ENCODE results near the gene ZDHHC11. TPM values are rescaled to one million over a fixed set of nuclear protein-coding genes. Genes with fewer than 3 reads are reported as not detected.
"Not testable (repeated sequence)": the region's sequence is repeated elsewhere in the genome, so short reads cannot be mapped to it uniquely, and the experiment has no call there.

The ZDHHC11 gene
- total RNA-seq, 1 donor from 2014 or later, result 7.2 TPM

DNA sequence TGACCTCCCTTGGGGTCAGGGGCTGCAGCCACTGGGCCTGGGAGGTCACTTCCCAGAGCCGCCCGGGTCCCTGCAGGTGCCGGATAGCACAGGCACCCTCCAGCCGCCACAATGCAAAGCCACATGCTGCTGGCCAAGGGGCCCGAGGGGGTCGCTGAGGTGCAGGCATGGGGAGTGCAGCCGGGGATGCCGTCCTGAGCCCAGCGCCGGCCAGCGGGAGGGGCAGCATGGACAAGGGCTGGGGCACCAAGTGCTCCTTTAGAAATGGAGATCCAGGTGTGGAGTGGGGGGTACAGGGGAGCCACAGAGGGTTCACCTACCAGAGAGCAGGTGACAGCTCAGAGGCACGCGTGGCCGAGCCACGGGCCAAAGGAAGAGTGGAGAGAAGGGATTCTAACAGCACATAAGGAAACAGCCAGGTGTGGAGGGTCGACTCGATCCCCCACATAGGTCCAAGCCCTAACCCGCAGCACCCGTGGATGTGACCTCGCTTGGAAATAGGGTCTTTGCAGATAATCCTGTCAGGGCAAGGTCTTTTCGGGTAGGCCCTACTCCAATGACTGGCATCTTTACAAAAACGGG is 90.9 kb downstream of the ZDHHC11 start:
- DNase-seq, result no peak

DNA sequence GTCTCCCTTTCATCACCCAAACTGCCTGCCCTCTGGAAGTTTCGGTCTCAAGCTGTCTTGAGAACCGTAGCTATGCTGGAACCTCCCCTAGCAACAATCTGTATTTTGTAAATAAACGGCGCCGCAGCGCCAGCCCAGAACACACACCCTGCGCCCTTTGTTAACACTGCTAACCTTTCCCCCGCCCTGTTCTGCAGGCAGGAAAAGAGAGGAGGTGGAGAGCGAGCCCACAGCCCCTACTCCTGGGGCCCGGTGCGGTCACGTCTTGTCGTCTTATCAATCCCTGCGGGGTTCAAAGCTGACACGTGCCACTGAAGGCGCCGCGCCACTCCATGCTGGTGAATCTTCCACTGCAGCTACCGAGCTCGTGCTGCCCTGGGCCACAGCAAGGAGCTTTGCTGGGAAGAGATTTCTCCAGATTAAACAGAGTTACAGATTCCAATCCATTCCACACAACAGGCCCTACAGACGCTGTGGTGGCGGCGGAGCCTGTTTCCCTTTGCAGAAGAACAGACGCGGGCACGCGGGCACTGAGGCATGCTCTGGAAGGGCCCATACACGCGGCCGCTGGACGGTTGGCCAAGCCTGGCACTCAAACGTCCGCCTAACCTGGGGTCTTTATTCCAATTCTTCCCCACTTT is 91.6 kb downstream of the ZDHHC11 start:
- no peak for DNase-seq

- DNase-seq, result no peak
These were observed 92.1 kb downstream of the ZDHHC11 start for GRCh38 chr5:758698-759053.

GRCh38 chr5:757931-758697 is 92.7 kb downstream of the ZDHHC11 start:
- no peak for DNase-seq

DNA sequence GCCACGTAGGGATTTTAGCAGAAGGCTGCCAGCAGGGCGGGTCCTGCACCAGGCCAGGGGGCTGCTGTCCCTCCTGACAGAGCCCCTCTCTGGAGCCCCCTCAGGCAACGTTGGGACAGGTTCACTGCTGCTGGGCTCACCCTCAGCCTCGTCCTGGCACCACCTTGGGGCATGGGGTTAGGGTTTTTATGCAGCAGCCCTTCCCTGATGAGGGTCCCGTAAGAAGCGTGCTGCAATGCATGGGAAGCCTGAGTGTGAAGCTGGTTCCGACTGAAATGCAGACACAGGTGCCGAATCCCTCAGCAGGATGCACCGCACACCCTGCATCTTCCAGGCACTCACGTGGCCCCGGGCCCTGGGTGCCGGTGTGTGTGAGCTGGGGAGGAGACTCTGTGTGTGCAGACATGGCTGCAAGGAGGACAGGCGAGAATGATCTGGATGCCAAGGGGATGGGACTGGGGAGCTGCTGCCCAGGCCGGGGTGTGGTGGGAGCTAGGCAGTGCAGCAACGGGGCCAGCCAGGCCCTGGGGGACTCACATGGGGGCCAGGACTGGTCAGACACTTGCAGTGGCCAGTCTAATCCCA is 93.3 kb downstream of the ZDHHC11 start:
- no peak for DNase-seq

DNA sequence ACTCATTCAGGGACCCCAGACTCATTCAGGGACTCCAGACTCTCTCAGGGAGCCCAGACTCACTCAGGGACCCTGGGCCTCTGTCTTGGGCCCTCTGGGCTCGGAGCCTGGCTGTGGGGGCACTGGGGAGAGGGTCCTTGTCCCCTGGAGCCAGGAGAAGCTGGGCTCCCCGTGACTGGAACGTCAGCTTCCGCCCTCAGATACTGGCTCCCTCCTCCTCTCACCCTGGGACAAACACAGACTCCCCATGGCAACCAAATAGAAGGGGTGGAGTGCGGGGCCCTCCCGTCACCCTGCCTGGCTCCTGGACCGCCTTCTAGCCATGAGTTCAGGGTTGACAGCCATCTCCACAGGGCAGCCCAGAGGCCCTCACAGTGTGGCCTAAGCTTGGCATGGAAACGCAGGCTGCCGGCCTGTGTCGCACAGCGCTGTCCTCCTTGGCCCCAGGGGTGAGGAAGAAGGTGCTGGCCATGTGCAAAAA is 93.9 kb downstream of the ZDHHC11 start:
- DNase-seq, result no peak

- no peak for DNase-seq
These were observed 94.6 kb downstream of the ZDHHC11 start for GRCh38 chr5:756171-756570.

GRCh38 chr5:754143-754632 is 96.6 kb downstream of the ZDHHC11 start:
- DNase-seq, result not testable (repeated sequence)

DNA sequence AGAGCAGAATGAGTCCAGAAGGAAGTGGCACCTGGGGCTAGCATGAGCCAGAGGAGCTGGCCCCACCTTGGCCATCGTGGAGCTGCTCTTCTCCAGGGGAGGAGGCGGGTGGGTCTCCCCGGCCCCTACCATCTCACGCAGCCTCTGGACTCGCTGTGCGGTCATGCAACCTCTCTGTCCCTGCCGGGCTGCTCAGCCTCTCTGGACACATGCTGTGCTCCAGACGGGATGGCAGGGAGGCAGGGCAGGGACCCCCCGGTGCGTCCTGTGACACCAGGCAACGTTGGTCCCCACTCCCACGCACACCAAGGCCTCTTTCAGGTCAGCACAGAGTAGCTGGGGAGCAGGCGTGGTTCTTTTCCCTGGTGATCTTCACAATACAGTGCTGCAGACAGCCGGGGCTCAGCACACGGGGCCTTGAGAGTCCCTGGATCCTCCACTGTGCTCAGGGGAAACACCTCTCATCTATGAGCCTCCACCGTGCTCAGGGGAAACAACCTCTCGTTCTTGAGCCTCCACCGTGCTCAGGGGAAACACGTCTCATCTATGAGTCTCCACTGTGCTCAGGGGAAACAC is 97.1 kb downstream of the ZDHHC11 start:
- not testable (repeated sequence) for DNase-seq

GRCh38 chr5:752532-753115 is 98.2 kb downstream of the ZDHHC11 start:
- DNase-seq, result not testable (repeated sequence)

GRCh38 chr5:751992-752391 is 98.8 kb downstream of the ZDHHC11 start:
- not testable (repeated sequence) for DNase-seq

GRCh38 chr5:751496-751895 is 99.3 kb downstream of the ZDHHC11 start:
- no peak for DNase-seq

DNA sequence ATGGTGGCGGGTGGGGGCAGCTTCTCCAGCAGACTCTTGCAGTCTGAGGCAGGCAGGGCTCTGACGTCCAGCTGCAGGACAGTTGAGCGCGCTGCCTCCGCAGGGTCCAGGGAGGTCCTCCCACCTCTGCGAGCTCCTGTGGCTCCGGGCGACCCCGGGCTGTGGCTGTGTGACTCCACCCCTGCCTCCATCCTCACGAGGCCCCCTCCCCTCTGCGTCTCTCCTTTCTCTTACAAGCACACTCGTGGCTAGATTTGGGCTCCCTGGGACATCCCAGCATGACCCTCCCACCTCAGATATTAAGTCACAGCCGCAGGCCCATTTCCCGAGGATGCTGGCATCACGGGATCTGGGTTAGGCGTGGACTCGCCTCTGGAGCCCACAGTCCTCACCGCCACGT is 100.6 kb downstream of the ZDHHC11 start:
- not testable (repeated sequence) for DNase-seq

- DNase-seq, result no peak
These were observed 101.6 kb downstream of the ZDHHC11 start for GRCh38 chr5:749101-749670.

DNA sequence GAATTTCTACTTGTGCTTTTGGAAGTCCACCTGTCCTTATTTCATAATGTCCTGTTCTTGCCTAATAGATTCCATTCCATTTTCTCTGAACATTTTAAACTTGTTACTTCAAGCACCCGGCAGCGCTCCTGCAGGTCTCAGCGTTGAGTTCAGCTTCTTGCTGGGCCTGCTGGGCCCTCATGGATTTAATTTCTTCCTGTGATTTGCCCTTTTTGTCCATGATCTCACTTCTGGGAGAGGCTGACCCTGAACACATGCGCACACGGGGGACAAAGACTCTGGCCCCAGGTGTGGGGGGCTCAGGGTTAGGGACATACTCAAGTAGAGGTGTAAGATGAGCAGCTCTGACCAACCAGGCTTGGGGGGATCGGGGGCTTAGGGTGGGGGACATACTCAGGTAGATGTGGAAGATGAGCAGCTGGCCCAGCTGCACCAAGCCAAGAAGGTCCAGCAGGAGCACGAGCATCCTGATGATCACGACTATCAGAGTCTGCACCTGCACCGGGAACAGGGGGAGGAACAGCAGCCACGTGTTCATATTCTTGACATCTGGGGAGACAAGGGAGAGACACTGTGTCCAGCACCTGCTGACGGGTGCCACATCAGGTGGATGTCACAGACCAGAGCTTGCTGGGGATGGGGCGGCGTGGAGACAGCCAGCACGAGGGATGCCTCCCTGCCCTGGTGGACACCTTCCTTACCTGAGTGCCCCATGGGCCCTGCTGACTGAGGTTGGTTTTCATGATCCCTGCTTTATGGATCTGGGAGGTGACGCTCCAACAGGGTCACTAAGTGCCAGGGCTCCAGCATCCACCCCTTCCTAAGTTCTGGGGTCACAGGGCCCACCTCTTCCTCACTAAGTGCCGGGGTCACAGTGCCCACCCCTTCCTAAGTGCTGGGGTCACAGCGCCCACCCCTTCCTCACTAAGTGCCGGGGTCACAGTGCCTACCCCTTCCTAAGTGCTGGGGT is 102.5 kb downstream of the ZDHHC11 start:
- not testable (repeated sequence) for DNase-seq

- DNase-seq, result not testable (repeated sequence)
These were observed 103.4 kb downstream of the ZDHHC11 start for GRCh38 chr5:747303-747844.

GRCh38 chr5:746258-746761 is 104.5 kb downstream of the ZDHHC11 start:
- DNase-seq, result peak; percentile 61
